ENCODE measurements around the gene FMN1. TPM values are rescaled to one million over a fixed set of nuclear protein-coding genes. Genes with fewer than 3 reads are reported as not detected.

Gene FMN1
- polyA plus RNA-seq, 2 of the 4 experiments (the other 2 are of a cell fraction) = 0.53 to 2.2 TPM

- no peak overlapping the region for H3K4me2 ChIP-seq
- ChIA-PET CTCF (interaction anchor here (0.6 to 2.5 kb wide), 4 partner anchors 73 to 182 kb away, joined by 3 to 7 read pairs (median 5); no protein-coding TSS in a partner anchor), POLR2A (no interaction called here)
- peak; percentile 82 for FAIRE-seq
- H3K9me3 ChIP-seq = peaks cover 30% of the 10 kb centered on the region; the same call in 1 of the 3 replicates
- H3K27ac ChIP-seq = no peak overlapping the region
- no peaks in the 10 kb centered on the region for H3K4me1 ChIP-seq
- WGBS (ENCODE audit: missing lambda C conversion rate) = 38% methylated on average over 2 of the region's 2 CpGs
- ATAC-seq = no peak
- DNase-seq (ENCODE audit: low read depth in 1 of 2, low spot score in 1 of 2) = peak in 1 of 2 experiments; percentile 24
- H3K4me3 ChIP-seq = no peak overlapping the region
- TF ChIP-seq NR3C1 (IDR thresholded peaks at IDR 0.05) (no peak), ZFP36 (IDR thresholded peaks at IDR 0.05; ENCODE audit: borderline replicate concordance, partially characterized antibody) (peak; percentile 88), CTCF (IDR thresholded peaks at IDR 0.05) (no peak), REST (IDR thresholded peaks at IDR 0.05) (no peak), TP53 (CRISPR knock-in tag; IDR thresholded peaks at IDR 0.05) (no peak)
Observed at GRCh38 chr15:33048255-33048654, 146.3 kb downstream of the FMN1 start.

GRCh38 chr15:33047077-33047476 lies 147.4 kb downstream of the FMN1 start:
- ChIA-PET POLR2A (no interaction called here), CTCF (interaction anchor here (0.8 to 2.5 kb wide), 4 partner anchors 13 to 219 kb away, joined by 3 to 7 read pairs (median 3); no protein-coding TSS in a partner anchor)
- Histone ChIP-seq H3K4me3 (no peak overlapping the region), H3K4me2 (no peak overlapping the region), H3K9me3 (peaks cover 30% of the 10 kb centered on the region; the same call in 1 of the 3 replicates), H3K27ac (no peak overlapping the region), H3K4me1 (no peaks in the 10 kb centered on the region)
- FAIRE-seq (no peak), ATAC-seq (no peak), DNase-seq (ENCODE audit: low read depth in 1 of 2, low spot score in 1 of 2) (no peak)
- WGBS (ENCODE audit: missing lambda C conversion rate) = 58% methylated on average over 2 of the region's 2 CpGs
- TF ChIP-seq ZSCAN20 (CRISPR knock-in tag; IDR thresholded peaks at IDR 0.05) (no peak), HOXB13 (CRISPR knock-in tag; IDR thresholded peaks at IDR 0.05; ENCODE audit: low read depth) (no peak), CBX2 (IDR thresholded peaks at IDR 0.05; ENCODE audit: borderline replicate concordance, low read depth) (no peak), JUN (IDR thresholded peaks at IDR 0.05) (no peak), PHF8 (IDR thresholded peaks at IDR 0.05; ENCODE audit: borderline replicate concordance, low read depth) (no peak), FOSL2 (IDR thresholded peaks at IDR 0.05) (no peak), FOSL2 (CRISPR knock-in tag; IDR thresholded peaks at IDR 0.05) (no peak), CBX8 (IDR thresholded peaks at IDR 0.05) (no peak), ZC3H11A (IDR thresholded peaks at IDR 0.05) (no peak), CTCF (IDR thresholded peaks at IDR 0.05) (no peak), HDAC2 (IDR thresholded peaks at IDR 0.05) (no peak), ZNF302 (CRISPR knock-in tag; IDR thresholded peaks at IDR 0.05) (no peak), HOXA7 (CRISPR knock-in tag; IDR thresholded peaks at IDR 0.05) (no peak), HOXB5 (CRISPR knock-in tag; IDR thresholded peaks at IDR 0.05) (no peak), HEYL (CRISPR knock-in tag; IDR thresholded peaks at IDR 0.05) (no peak), RFX5 (IDR thresholded peaks at IDR 0.05) (no peak), NFE2L2 (conservative IDR thresholded peaks at IDR 0.05; ENCODE audit: low read length) (no peak), RNF2 (IDR thresholded peaks at IDR 0.05; ENCODE audit: borderline replicate concordance, low read depth) (no peak), E2F6 (IDR thresholded peaks at IDR 0.05; ENCODE audit: borderline replicate concordance, low read depth) (no peak), CHD2 (IDR thresholded peaks at IDR 0.05; ENCODE audit: low read length, partially characterized antibody) (no peak), CEBPB (IDR thresholded peaks at IDR 0.05) (no peak)

Data from A549 (cell line).